GM18858 (cell line): Measurements from ENCODE around the gene LOXHD1.

Experiments used
- ATAC-seq: cut with Tn5 transposase; IDR thresholded peaks from one replicate; pipeline ENCODE4 v1.9.1; 2021; ENCODE audit not compliant: unreplicated experiment

The LOXHD1 gene

DNA sequence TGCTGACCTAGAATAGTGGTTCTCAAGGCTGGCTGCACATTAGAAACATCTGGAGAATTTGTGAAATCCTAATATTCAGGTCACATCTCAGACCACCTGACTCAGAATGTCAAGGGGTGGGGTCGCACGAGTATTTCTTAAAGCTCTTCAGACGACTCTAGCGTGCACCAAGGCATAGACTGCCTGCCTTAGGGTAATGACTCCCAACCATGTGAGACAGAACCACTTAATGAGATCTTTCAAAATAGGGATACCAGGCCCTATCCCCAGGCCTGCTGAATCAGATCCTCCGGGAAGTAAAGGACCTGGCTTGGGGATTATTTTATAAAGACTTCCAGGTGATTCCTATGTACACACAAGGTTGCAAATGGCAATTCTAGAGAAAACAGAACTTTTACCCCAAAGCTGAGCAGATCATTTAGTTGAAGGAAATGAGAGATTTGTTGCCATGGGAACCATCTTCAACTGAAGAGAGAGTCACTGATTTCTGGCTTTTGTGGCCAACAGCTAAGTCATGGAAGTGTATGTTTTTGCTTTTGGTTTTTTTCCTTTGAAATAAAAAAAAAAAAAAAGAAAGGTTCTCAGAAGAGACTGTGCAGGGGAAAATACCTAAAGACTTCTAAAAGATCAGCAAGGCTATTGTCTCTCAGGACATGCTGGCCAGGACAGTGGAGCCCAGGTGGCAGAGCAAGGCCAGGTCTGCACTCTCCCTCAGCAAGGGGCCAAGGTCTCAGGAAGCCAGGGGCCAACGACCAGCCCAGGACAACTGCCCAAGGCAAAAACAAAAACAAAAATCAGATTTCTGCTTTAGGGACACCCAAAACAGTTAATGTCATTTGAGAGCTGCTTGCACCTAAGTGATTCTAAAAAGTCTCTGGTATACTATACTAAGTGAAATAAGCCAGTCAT, 15.3 kb upstream of the LOXHD1 start:
- no peak for ATAC-seq

DNA sequence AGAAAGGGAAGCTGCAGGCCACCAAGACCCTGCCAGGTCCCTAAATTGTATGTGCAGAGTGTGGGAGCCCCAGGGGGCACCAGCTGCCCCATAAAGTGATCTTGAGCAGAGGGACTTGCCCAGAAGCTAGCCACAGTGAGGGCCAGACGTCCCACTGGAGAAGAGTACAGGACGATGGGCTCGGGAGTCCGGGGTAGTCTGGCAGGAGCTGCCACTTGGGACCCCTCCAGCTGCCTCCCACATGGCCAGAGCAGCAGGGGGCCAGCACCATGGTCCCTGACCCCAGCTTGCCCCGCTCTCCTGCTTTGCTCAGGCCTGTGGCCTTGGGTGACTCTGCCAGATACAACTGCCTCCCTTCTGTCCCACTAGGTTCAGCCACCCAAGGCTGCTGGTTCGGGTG, 11.7 kb upstream of the LOXHD1 start:
- ATAC-seq = no peak

DNA sequence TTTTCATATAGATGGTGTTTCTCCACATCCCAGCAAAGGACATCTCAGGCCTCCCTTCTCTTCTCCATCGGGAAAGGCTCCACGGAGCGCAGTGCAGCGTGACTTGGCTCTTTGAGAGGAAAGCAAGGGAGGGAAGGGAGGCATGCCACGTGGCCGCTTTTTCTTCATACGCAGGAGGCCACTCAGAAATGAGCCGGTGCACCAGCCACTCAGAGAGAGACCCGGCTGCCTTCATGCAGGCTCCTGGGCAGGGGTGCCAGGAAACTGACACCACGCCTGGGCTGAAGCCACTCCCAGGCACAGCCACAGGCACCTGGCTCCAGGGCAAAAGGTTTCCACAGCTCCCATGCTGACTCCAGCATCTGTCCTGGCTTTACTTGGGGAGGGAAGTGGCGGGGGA, 11.1 kb upstream of the LOXHD1 start:
- ATAC-seq = no peak

DNA sequence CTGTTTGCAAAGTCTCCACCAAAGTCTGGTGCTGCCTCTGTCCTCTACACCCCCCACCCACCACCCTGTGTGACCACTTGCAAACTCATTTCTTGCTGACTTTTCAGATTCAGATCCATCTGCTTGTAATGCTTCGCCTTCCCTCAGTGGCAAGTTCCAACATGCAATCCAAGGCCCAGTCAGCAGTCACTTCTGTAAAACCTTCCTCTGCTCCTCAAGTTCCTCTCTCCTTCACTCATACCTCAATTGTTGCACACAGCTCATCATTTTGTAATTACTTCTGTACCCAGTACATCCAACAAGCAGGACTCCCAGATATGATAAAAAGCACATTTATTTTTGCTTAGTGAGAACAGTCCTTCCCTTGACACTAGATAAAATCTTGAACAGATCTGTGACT, 6.5 kb upstream of the LOXHD1 start:
- ATAC-seq = no peak

DNA sequence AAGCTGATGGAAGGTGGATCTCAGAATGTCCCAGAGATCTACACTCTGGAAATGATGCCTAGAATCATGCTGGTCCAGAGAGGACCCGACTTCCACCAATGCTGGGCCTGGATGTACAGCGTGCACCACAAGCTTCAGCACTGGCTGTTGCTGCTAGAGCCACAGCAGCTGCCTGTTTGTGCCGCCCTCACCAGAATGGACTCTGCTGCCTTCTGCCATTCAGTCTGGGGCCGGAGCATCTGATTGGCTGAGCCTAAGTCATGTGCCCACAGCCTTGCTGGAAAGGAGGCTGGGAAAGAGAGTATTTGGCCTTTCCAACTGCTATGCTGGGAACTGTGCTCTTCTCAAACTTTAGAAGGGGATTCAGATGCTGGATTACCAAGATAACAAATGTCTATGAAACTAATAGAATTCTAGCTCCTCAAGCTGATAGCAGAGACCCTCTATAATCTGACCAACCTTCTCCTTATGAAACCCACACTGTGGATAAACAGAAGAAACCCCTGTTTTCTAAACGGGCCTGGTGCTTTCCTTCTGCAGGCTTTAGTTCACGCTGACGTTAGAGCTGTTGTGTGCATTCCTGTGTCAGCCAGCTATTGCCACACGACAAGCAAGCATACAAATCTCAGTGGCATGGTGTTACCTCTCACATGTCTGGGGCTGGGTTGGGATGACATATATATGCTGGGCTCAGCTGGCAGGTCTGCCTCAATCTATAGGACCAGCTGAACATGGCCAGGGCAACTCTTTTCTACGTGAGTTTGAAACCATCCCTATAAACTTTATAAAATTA, 4.1 kb upstream of the LOXHD1 start:
- ATAC-seq = no peak

DNA sequence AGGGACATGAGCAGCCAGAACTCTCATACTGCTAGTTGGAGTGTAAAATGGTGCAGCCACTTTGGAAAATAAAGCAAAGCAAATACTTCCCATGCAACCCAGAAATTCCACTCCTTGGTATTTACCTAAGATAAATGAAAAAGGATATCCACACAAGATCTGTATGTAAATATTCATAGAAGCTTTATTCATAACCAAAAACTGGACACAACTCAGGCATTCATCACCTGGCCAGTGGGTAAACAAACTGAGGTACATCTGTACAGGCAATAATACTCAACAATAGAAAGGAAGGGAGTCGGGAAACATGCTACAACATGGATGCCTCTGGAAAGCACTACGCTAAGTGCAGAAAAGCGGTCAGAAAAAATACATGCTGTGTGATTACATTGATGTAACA, 2.5 kb upstream of the LOXHD1 start:
- no peak for ATAC-seq

DNA sequence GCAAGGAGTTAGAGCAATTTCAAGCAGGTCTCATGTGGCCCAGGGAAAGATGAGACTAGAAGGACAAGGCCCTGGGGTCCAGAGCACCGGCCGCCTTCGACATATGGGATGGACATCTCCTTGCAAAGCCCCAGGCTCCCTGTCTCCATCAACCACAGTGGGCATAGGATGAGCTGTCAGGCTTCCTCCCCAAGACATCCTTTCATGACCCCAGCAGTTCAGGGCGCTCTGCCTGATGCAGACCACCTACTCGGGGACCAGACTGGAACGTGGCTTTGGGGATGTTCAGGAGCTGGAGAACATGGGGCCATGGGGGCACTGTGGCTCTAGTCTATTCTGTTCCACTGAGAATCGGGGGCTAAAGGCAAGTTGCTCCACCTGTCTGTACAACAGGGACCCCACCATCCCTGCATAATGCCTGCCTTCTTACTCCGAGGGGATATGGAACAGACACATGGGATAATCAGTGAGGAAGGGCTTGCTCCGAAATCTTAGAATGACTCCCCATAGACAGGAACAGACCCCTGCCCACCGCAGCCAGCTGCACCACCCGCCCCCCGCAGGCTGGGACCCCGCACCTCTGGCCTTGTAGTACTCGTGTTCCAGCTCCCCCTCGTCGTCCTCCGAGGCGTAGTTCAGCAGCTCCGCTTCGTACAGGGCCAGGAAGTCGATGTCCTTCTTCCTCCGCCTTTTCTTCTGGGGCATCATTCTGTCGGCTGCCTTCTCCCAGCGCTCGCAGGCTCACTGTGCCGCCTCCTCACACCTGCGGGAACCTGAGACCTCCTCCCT, 500 bp downstream of the LOXHD1 start:
- no peak for ATAC-seq

DNA sequence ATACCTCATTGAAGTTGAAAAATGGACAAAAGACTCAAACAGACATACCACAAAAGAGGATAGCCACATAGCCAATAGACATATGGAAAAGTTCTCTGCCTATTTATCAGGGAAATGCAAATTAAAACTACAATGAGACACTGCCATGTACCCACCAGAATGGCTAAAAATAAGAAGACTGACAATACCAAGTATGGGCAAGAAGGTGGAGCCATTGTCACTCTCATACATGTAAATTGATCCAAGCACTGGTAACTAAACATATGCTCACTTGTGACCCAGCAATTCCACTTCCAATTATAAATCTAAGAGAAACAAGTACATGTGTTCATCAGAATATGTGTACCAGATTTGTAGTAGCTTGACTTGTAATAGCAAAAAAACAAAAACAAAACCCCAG, 4.6 kb downstream of the LOXHD1 start:
- ATAC-seq = no peak

DNA sequence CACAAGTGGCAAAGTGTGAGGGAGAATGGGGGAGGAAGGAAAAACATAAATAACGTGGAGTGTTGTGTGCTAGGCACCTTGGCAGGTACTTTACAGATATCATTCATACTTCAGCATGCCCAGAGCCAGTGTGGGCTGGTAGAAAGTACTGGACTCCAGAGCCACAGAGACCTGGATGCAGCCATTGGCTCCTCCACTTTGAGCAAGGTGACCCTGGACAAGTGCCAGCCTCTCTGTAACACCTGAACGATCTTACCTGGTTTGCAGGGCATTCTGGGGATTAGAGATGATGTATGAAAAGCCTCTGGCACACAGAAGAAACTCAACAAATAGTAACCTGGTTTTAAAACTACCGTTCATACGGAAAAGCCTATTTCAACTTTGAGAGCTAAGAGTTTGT, 6.3 kb downstream of the LOXHD1 start:
- no peak for ATAC-seq

DNA sequence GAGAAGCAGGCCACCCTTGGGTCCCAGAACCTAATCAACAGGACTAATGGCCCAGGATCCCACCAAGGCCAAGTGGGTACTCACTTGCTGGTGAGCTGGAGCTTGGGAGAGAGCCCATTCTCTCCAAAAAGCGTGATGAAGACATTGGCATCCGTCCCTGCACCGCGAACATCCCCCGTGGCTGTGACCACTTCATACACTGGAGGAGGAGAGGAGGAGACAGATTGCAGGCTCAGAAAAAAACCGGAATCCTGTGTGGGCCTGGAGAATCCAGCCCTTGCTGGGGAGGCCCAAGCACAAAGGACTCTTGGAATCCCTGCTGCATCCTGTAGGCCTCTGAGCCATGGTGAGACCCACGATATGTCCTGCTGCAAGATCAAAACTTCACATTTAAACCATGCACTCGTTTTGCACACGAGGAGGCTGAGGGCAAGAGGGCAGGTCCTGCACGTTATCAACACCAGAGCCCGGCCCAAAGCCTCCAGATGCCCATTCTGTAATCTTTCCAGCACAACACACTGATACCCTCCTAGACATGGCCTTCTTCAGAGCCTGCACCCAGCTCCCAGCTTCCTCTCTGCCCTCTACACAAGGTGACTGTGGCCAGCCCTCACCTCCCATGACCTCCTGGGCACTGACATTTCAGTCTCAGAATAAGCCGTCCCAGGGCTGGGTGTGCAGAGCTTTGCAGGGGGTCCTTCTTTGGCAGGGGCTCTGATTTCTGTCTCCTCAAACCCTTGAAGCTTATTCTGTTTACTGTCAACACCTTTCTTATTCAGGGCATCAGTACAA, 7.8 kb downstream of the LOXHD1 start:
- no peak for ATAC-seq

DNA sequence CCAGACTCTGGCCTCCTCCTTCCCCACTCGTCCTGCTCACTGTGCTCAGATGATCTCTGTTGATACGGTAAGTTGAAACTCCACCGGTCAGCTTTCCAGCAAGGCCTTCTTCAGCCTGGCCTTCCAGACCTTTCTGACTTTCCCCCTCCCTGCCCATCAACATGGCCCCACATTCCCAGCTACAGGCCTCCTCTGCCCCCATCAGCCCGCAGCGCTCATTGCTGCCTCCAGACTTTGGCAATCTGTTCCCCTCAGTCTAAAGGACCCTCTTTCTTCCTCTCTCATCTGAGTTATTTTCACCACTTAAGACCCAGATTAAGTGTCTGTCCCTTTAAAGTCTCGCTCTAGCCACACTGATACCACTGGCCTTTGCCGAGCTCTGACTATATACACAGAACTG, 10.6 kb downstream of the LOXHD1 start:
- no peak for ATAC-seq

DNA sequence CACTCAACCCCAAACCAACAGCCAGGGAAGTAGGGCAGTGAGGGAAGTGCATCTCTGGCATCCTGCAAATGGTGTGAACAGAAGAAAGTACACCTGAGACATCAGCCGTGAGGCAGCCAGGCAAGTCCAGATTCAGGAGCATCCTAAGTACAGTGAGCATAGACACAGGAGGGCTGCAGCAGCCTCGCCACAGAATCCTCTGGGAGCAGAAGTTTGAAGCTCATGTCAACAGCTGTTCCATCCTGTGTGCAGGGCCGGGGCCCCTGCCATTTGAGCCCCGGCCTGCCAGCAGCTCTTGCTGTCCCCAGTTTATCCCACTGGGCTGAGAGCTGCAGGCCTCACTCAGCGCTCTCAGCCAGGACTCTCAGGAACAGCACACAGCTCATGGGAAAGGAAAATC, 14.5 kb downstream of the LOXHD1 start:
- no peak for ATAC-seq

DNA sequence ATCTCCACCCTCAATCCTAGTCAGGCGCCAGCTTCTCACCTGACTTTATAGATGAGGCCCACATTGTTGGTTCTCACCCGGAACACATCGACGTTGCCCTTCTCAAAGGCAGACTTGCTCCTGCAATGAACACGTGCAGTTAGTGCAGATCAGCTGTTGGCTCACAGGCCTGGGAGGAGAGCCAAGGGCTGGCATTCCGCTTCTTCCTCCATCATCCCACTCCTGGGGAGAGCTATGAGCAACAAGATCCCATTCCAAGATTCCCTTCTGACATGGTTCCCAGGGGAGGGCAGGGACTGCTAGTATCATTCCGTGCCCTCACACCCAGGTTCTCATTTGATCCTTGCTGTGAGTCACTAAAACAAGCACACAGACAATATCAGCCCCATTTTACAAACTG, 15.1 kb downstream of the LOXHD1 start:
- ATAC-seq = no peak

DNA sequence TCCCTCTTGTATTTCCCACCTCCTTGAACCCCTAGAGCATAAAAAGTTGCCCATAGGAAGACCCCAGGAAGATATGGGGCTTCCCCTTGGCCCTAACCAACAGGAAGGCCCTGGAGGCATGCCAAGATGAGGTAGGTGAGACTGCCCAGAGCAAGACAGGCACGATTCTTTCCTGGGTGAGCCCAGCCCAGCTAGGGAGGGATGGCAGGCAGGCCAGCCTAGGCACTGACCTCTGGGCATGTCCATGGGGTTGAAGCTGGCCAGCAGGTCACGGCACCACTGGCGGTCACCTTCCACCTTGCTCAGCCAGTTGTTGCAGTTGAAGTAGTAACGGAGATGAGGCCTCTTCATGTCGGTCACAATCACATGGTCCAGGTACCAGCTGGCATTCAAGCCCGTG, 17.6 kb downstream of the LOXHD1 start:
- no peak for ATAC-seq

DNA sequence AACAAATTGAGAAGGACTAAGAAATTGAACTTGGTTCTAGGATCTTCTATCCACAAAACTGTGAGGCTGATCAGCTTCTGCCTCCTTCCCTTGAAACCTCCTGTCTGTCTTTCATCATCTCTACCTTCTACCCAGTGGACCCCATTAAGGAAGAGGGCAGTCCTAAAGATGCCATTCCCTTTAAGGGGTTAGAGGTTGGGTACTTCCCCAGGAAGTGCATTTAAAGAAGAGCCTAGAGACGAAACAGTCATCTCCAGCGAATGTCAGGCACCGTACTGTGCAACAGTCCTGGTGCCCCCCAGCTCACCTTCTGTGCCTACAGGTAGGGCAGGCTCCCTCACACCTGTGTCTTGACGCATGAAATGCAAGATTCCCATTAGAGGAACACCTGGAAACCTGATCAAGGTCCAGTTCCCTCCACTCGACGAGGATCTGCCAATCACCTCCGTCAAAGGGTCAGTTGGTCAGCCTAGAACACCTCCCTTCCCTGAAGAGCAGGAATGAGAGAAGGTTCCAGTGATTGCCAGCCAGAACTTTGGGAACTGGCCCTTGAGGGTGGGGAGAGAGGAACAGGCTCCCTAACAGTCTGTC, 20.9 kb downstream of the LOXHD1 start:
- ATAC-seq = no peak

DNA sequence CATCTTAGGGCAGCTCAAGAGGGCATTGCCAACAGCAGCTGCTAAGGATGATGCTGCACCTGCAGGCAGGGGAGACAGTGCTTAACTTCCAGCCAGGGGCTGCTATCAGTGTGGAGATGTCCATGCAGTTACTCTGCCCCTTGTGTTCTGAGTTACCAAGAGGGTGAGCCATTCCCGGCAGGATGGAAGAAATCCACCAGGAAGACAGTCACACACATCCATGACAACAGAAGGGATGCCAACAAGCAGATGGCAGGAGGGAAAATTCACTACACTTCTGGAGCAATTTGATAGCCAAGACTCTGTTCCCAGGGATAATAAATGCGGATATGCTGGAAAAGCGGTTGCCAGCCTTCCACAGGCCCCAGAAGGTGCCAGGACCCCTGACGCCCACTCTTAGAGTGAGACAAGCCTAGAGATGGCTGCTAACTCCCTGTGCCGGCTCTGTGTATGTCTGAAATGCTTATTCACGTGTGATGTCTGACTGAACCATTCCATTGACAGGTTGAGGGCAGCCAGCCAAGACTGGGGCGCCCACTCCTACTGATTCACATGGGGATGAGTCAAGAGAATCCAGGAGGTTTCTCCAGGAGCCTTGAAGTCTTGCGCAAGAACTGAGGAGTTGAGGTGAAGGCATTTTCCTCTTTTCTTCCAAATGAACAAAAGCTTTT, 24.5 kb downstream of the LOXHD1 start:
- ATAC-seq = no peak

DNA sequence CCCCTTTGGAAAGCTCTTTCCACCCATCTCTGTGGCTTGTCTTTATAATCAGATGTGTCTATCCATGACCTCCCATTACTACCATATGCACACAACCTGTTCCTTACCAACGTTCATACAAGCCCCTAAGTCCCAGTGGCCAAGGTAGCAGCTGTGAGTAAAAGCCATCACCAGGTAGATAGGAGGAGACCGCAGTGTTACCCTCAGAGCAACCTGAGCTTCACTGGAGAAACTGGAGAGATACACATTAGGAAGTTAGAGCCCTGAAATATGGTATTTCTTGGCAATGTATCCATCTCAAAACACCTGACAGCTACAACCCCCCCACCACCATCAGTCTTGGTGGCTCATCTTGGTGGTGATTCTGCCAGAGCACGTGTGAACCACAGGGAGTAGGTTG, 26.0 kb downstream of the LOXHD1 start:
- no peak for ATAC-seq

DNA sequence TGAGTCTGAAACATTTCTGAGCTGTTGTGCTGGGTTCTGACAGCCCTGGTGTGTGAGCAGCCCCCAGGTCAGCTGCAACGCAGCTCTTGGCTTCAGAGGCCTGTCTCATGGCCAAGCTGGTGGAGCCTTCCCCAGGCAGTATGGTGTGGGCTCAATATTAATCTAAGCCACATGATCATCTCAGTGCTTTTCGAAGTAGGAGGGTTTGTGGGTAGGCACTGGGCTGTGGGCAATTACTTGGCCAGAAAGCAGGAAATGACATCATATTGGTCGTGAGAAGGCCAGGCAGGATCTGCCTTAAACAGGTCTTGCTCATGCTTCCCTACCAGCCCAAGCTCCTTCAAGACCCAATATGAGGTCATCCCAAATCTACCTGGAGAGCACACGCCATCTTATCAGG, 26.9 kb downstream of the LOXHD1 start:
- no peak for ATAC-seq

DNA sequence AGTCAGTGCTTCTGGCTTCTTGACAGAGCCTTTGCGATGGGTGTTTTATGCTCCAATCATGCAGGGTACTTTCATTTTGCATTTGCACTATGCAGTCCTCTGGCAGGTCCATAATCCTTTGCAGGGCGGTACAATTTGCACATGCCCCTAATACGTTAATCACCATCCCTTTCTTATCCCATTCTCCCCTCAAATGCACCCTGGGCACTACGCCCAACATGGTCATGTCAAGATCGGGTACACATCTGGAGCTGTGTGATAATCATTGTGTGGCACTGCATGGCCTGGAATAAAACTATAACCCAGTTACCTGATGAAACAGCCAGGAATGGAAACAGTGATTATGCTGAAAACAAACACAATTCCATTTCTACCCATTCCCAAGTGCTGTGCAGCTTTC, 27.7 kb downstream of the LOXHD1 start:
- ATAC-seq = no peak

DNA sequence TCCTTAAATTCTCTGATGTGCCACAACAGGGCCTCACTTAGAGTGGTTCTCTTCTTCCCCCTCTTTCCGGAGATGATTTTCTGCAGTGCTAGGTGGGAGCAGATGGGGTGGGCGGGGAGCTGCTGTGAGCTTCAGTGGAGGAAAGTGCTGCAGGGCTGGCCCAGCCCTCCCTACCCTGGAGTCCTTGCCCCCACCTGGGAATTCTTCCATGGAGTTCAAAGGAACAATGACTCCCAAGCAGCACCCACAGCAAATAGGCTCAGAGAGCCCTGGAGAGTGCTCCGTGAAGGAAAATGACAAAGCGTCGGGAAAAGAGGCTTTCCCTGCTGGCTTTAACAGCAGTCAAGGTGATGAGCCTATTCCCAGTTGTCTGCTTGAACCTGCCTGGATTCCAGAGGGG, 28.8 kb downstream of the LOXHD1 start:
- ATAC-seq = no peak
